Measurements from ENCODE around the gene CDA.

DNA sequence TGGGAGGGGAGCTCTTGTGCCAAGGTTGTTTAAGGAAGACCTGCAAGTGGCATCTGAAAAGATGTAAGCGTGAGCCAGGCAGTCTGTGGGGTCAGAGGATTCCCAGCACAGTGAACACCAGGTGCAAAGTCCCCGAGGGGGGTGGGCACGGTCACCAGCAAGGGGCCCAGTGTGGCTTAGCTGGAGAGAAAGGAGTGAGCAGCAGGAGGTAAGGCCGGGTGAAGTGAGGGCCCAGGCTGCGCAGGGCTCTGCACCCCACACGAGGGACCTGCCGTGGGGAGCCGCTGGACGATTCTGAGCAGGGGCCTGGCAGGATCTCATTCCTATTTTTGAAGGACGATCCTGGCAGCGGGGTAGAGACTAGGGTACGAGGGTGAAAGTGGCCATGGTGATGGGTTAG lies 68.1 kb downstream of the CDA start:
- TF ChIP-seq, protein P1, sequence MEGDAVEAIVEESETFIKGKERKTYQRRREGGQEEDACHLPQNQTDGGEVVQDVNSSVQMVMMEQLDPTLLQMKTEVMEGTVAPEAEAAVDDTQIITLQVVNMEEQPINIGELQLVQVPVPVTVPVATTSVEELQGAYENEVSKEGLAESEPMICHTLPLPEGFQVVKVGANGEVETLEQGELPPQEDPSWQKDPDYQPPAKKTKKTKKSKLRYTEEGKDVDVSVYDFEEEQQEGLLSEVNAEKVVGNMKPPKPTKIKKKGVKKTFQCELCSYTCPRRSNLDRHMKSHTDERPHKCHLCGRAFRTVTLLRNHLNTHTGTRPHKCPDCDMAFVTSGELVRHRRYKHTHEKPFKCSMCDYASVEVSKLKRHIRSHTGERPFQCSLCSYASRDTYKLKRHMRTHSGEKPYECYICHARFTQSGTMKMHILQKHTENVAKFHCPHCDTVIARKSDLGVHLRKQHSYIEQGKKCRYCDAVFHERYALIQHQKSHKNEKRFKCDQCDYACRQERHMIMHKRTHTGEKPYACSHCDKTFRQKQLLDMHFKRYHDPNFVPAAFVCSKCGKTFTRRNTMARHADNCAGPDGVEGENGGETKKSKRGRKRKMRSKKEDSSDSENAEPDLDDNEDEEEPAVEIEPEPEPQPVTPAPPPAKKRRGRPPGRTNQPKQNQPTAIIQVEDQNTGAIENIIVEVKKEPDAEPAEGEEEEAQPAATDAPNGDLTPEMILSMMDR (IDR thresholded peaks at IDR 0.05): no peak
- no peak for TF ChIP-seq POLR2A (IDR thresholded peaks at IDR 0.05)

All from testis (tissue), 2 donors.